Upper lobe of right lung (tissue), 1 donor: ENCODE measurements around the gene TWNK. TPM values are rescaled to one million over a fixed set of nuclear protein-coding genes. Genes with fewer than 3 reads are reported as not detected.

ENCODE experiments used
- ATAC-seq: fragments of 200-7000 bp; cut with Tn5 transposase; one replicate; pipeline ENCODE4 v1.9.1; 2020; ENCODE audit warnings: mild to moderate bottlenecking, moderate library complexity
- DNase-seq: peaks from one replicate; pipeline ENCODE4 v3.0.0-alpha.2; 2020
- H3K27ac ChIP-seq: fragments of 200-600 bp; one replicate; pipeline ENCODE4 v1.8.0; 2022
- H3K27me3 ChIP-seq: fragments of 200-600 bp; one replicate; pipeline ENCODE4 v1.8.0; 2022; ENCODE audit warnings: mild to moderate bottlenecking
- H3K36me3 ChIP-seq: fragments of 200-600 bp; one replicate; pipeline ENCODE4 v1.8.0; 2022
- H3K4me1 ChIP-seq: fragments of 200-600 bp; one replicate; pipeline ENCODE4 v1.8.0; 2022
- H3K4me3 ChIP-seq: fragments of 200-600 bp; one replicate; pipeline ENCODE4 v1.8.0; 2022; ENCODE audit warnings: mild to moderate bottlenecking
- H3K9me3 ChIP-seq: fragments of 200-600 bp; one replicate; pipeline ENCODE4 v1.8.0; 2022
- CTCF ChIP-seq: fragments of 200-600 bp; IDR thresholded peaks from one replicate; pipeline ENCODE4 v1.8.0; 2022; ENCODE audit warnings: antibody characterized with exemption
- intact Hi-C: fragments of 100-400 bp; cut with DNase I; formaldehyde crosslinking; loops from one replicate; pipeline ENCODE4 v1.11.0; 2022
- total RNA-seq: library from RNA; stranded (reverse); fragmentation: NEBNext Ultra II Directional; extraction: Animal tissue kit (Norgen Biotek cat#: 25700); gene quantifications from one replicate; pipeline ENCODE4 v1.2.1, GENCODE V29; 2021
- donor health status: DM: no; HTN: yes; CAD: no; lungs with severe emphysema.

The TWNK gene
- total RNA-seq, 1 donor from 2014 or later = 6.5 TPM

GRCh38 chr10:100981178-100981772, 6.1 kb upstream of the TWNK start:
- Histone ChIP-seq H3K4me3 (no peak overlapping the region), H3K27me3 (no peaks in the 10 kb centered on the region), H3K27ac (no peak overlapping the region), H3K9me3 (no peaks in the 10 kb centered on the region), H3K4me1 (peaks cover 4% of the 10 kb centered on the region), H3K36me3 (peaks cover 44% of the 10 kb centered on the region)
- ATAC-seq = no peak
- DNase-seq = no peak
- TF ChIP-seq CTCF = no peak
- intact Hi-C loops = no loop called here

- no peak for TF ChIP-seq CTCF
- H3K27me3 ChIP-seq = no peaks in the 10 kb centered on the region
- no peak for DNase-seq
- peaks cover 15% of the 10 kb centered on the region for H3K4me1 ChIP-seq
- H3K36me3 ChIP-seq = peaks cover 44% of the 10 kb centered on the region
- no peak overlapping the region for H3K4me3 ChIP-seq
- H3K27ac ChIP-seq = no peak overlapping the region
- no peaks in the 10 kb centered on the region for H3K9me3 ChIP-seq
- ATAC-seq = no peak
- intact Hi-C loops = no loop called here
These were observed 4.2 kb upstream of the TWNK start for GRCh38 chr10:100982916-100983830.

GRCh38 chr10:100983868-100984671, 3.3 kb upstream of the TWNK start:
- H3K36me3 ChIP-seq = peaks cover 44% of the 10 kb centered on the region
- DNase-seq = no peak
- no peak for ATAC-seq

GRCh38 chr10:100984672-100985177, 2.6 kb upstream of the TWNK start:
- ATAC-seq (no peak), DNase-seq (no peak)
- H3K27me3 ChIP-seq = no peaks in the 10 kb centered on the region
- intact Hi-C loops = no loop called here
- H3K4me1 ChIP-seq = peaks cover 21% of the 10 kb centered on the region
- H3K36me3 ChIP-seq = peaks cover 44% of the 10 kb centered on the region
- TF ChIP-seq CTCF = no peak
- no peak overlapping the region for H3K4me3 ChIP-seq
- H3K27ac ChIP-seq = no peak overlapping the region
- H3K9me3 ChIP-seq = no peaks in the 10 kb centered on the region

More at GRCh38 chr10:100983868-100984671, 3.3 kb upstream of the TWNK start:
- TF ChIP-seq CTCF = no peak
- H3K4me1 ChIP-seq = peaks cover 17% of the 10 kb centered on the region
- no peaks in the 10 kb centered on the region for H3K27me3 ChIP-seq
- no peak overlapping the region for H3K27ac ChIP-seq
- intact Hi-C loops = no loop called here
- H3K9me3 ChIP-seq = no peaks in the 10 kb centered on the region
- H3K4me3 ChIP-seq = no peak overlapping the region

GRCh38 chr10:100985336-100985735, 2.0 kb upstream of the TWNK start:
- intact Hi-C loops = no loop called here
- no peak for TF ChIP-seq CTCF
- Histone ChIP-seq H3K4me3 (no peak overlapping the region), H3K27me3 (no peaks in the 10 kb centered on the region), H3K9me3 (no peaks in the 10 kb centered on the region), H3K4me1 (peaks cover 21% of the 10 kb centered on the region), H3K36me3 (peaks cover 39% of the 10 kb centered on the region), H3K27ac (no peak overlapping the region)
- ATAC-seq (no peak), DNase-seq (no peak)
